Testis (tissue), 2 donors: ENCODE measurements around the gene SEC24D.

Experiments used
- POLR2A ChIP-seq: fragments of 450-650 bp; IDR thresholded peaks from one replicate; pipeline ENCODE4 v1.6.1; 2017; ENCODE audit warnings: antibody characterized with exemption, mild to moderate bottlenecking, moderate library complexity
- TF ChIP-seq, protein P1 (sequence below), 3 experiments: fragments of 450-650 bp in 2 of 3; fragments of 200-600 bp in 1 of 3; sonication (generic) in 1 of 3; IDR thresholded peaks; one replicate each; pipeline ENCODE4 v1.5.1; 2016 to 2019; ENCODE audit warnings: antibody characterized with exemption in 3 of 3, mild to moderate bottlenecking in 2 of 3, moderate library complexity in 1 of 3

DNA sequence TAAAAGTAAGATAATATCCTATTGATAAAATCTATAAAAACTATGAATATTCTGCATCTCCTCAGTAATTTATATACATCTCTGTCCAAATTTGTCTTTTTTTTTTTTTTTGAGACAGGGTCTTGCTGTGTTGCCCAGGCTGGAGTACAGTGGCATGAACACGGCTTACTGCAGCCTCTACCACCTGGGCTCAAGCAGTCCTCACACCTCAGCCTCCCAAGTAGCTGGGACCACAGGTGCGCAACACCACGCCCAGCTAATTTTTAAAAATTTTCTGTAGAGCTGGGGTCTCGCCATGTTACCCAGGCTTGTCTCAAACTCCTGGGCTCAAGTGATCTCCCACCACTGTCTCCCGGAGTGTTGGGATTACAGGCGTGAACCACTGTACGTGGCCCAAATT is 12.3 kb upstream of the SEC24D start:
- TF ChIP-seq, protein P1, sequence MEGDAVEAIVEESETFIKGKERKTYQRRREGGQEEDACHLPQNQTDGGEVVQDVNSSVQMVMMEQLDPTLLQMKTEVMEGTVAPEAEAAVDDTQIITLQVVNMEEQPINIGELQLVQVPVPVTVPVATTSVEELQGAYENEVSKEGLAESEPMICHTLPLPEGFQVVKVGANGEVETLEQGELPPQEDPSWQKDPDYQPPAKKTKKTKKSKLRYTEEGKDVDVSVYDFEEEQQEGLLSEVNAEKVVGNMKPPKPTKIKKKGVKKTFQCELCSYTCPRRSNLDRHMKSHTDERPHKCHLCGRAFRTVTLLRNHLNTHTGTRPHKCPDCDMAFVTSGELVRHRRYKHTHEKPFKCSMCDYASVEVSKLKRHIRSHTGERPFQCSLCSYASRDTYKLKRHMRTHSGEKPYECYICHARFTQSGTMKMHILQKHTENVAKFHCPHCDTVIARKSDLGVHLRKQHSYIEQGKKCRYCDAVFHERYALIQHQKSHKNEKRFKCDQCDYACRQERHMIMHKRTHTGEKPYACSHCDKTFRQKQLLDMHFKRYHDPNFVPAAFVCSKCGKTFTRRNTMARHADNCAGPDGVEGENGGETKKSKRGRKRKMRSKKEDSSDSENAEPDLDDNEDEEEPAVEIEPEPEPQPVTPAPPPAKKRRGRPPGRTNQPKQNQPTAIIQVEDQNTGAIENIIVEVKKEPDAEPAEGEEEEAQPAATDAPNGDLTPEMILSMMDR (IDR thresholded peaks at IDR 0.05), result no peak
- no peak for TF ChIP-seq POLR2A
